MG63 (cell line): ENCODE data around the gene ADRB2. TPM values are rescaled to one million over a fixed set of nuclear protein-coding genes. Genes with fewer than 3 reads are reported as not detected.
A peak's percentile ranks its signal among the peaks of the same experiment; 100 is the strongest.
"Not testable (repeated sequence)": the region's sequence is repeated elsewhere in the genome, so short reads cannot be mapped to it uniquely, and the experiment has no call there.

Experiments used
- DNase-seq: peaks from one replicate; pipeline ENCODE4 v3.0.0-alpha.2; 2020
- H3K27me3 ChIP-seq: fragments of 250-450 bp; sonication (Bioruptor Pico); 2 replicates; pipeline ENCODE4 v1.5.1; 2020; ENCODE audit warnings: mild to moderate bottlenecking, moderate library complexity
- H3K36me3 ChIP-seq: fragments of 250-450 bp; sonication (Bioruptor Pico); 2 replicates; pipeline ENCODE4 v1.5.1; 2020; ENCODE audit warnings: mild to moderate bottlenecking, moderate library complexity
- H3K4me3 ChIP-seq: fragments of 250-450 bp; sonication (Bioruptor Pico); 2 replicates; pipeline ENCODE4 v1.5.1; 2020; ENCODE audit warnings: mild to moderate bottlenecking, moderate library complexity
- H3K9me3 ChIP-seq: fragments of 250-450 bp; sonication (Bioruptor Pico); 2 replicates; pipeline ENCODE4 v1.5.1; 2020; ENCODE audit warnings: mild to moderate bottlenecking, moderate library complexity
- total RNA-seq: library from RNA; depleted of rRNA; stranded (reverse); fragments of >200 nt; shearing (Covaris generic); gene quantifications from 2 replicates; pipeline ENCODE4 v1.2.3, GENCODE V29; 2014; ENCODE audit warnings: low replicate concordance; rRNA removed

Gene ADRB2
- total RNA-seq, 1 experiment from 2014 or later = 12.9 TPM

DNA sequence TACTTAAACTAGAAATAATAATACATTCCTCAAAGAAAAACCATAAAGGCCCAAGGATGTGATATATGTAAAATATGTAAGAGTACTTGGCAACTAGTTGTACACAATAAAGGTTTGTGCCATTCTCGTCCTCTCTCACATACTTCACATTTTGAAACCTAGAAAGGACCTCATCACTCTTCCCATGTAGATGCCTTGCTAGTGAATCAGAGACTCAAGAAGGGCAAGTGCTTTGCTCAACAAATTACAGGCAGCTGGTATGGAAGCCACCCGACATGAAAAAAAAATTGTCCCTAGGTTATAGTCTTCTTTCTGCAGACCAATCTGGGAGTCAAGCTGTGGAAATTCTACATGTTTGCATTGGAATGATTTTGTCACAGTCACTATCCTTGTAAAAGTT, 31.7 kb downstream of the ADRB2 start:
- Histone ChIP-seq H3K27me3 (no peaks in the 10 kb centered on the region), H3K4me3 (no peak overlapping the region), H3K9me3 (no peaks in the 10 kb centered on the region), H3K36me3 (no peaks in the 10 kb centered on the region; the same call in none of the 2 replicates)
- no peak for DNase-seq

DNA sequence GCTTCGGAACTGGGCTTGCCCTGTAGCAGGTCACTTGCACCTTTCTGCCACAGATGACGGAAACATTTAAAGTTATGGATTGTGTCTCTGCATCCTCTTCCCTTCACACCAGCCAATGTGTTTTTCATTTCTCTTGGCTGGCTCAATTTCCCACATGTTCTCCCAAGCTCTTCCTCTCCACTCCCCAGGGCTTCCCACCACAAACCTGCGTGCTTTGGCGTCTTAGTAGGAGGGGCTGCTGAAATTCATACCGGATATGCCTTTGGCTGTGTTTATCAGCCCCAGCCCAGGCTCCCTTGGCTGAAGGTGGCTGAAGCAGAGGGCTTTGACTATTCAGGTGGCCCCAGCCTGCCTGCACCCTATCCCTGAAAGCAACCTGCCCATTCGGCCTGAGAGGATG, 32.1 kb downstream of the ADRB2 start:
- H3K9me3 ChIP-seq = no peaks in the 10 kb centered on the region
- DNase-seq = no peak
- no peaks in the 10 kb centered on the region for H3K27me3 ChIP-seq
- no peaks in the 10 kb centered on the region; the same call in 1 of the 2 replicates for H3K36me3 ChIP-seq
- H3K4me3 ChIP-seq = no peak overlapping the region

DNA sequence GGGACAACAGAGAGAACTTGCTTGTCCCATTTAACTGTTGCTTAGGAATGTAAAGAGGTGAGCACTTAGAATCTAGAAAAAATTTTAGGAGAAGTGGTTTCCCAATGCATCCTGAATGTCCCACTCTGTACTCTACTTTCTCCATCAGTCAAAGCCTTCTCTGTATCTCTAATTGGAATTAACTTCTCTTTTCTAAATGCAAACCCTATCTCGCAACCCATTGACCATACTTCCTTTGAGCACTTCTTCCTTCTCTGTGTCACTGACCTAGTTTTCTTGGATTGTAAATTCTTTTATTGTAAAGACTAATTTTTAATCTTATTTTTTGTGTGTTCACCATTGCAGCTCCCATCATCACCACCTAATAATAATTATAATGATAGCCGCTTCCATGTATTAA, 33.3 kb downstream of the ADRB2 start:
- Histone ChIP-seq H3K9me3 (no peaks in the 10 kb centered on the region), H3K36me3 (no peaks in the 10 kb centered on the region; the same call in 1 of the 2 replicates), H3K27me3 (no peaks in the 10 kb centered on the region), H3K4me3 (no peak overlapping the region)
- DNase-seq = no peak

DNA sequence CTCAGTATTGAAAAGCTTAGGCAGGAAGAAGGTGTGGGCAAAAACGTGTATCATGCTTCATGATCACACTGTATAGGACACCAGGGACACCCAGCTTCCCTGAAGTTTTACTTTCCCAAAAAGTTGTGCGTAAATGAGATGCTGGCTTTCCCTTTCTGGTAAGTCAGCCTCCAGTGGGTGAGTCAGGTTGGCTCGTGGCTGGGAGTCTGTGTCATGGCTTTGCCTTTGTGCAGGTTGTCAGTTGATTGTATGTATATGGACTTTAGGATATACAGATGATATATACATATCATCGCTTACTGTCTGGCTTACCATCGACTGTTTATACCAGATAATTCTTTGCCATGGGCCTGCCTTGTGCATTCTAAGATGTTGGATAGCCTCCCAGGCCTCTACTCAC, 34.2 kb downstream of the ADRB2 start:
- DNase-seq = peak; percentile 44
- no peak overlapping the region for H3K4me3 ChIP-seq
- no peaks in the 10 kb centered on the region; the same call in 1 of the 2 replicates for H3K36me3 ChIP-seq
- no peaks in the 10 kb centered on the region for H3K27me3 ChIP-seq
- no peaks in the 10 kb centered on the region for H3K9me3 ChIP-seq

DNA sequence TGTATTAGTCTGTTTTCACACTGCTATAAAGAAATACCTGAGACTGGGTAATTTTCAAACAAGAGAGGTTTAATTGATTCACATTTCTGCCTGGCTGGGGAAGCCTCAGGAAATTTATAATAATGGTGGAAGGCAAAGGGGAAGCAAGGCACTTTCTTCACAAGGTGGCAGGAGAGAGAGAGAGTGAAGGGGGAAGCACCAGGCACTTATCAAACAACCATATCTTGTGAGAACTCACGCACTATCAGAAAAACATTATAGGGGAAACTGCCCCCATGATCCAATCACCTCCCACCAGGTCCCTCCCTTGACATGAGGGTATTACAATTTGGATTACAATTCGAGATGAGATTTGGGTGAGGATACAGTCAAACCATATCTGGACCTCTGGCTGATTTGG, 34.7 kb downstream of the ADRB2 start:
- H3K4me3 ChIP-seq = no peak overlapping the region
- no peaks in the 10 kb centered on the region for H3K27me3 ChIP-seq
- DNase-seq = no peak
- H3K36me3 ChIP-seq = no peaks in the 10 kb centered on the region; the same call in 1 of the 2 replicates
- no peaks in the 10 kb centered on the region for H3K9me3 ChIP-seq

DNA sequence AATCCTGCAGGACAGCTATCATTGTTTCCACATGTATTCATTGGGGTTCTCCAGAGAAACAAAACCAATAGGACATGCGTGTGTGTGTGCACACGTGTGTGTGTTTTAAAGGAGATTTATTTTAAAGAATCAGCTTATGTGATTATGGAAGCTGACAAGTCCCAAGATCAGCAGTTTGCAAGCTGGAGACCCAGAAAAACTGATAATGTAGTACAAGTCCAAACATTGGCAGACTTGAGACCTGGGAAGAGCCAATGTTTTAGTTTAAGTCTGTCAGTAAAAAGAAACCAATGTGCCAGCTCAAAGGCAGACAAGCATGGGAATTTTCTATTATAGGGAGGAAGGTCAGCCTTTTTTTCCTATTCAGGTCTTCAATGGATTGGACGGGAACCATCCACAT, 35.3 kb downstream of the ADRB2 start:
- Histone ChIP-seq H3K9me3 (no peaks in the 10 kb centered on the region), H3K4me3 (no peak overlapping the region), H3K36me3 (no peaks in the 10 kb centered on the region; the same call in 1 of the 2 replicates), H3K27me3 (no peaks in the 10 kb centered on the region)
- no peak for DNase-seq

DNA sequence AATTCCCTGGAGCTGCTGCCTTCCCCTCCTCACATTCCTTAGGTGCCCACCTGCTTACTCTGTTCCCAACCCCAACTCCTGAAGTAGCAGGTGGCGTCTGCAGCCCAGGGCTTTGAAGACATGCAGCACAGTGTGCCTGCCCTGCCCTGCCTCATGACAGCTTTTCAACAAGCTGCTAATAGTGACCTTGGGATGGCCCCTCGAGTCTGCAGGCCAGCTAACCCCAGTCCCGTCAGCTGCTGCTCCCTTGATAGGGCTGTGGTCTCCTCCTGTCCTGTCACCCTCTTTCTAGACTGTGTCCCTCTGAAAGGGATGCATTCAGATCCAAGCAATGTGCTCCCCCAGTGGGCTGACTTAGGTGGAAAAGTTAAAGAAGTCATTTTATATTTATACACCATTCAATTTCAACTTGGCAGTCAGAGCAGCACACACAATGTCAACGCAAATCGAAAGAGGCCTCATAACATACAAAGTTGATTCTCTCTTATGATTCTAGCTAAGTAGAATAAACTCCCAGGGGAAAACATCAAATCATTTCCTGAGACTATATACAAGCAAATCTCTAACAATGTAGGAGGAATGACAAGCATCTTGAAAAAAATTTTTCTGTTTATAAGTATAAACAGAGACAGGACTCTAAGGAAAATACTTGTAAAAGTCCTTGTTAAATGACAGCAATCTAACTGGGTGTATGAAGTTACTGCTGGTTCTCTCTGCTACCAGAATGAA, 37.9 kb downstream of the ADRB2 start:
- Histone ChIP-seq H3K36me3 (no peaks in the 10 kb centered on the region; the same call in 1 of the 2 replicates), H3K27me3 (no peaks in the 10 kb centered on the region), H3K4me3 (no peak overlapping the region), H3K9me3 (no peaks in the 10 kb centered on the region)
- DNase-seq = no peak

DNA sequence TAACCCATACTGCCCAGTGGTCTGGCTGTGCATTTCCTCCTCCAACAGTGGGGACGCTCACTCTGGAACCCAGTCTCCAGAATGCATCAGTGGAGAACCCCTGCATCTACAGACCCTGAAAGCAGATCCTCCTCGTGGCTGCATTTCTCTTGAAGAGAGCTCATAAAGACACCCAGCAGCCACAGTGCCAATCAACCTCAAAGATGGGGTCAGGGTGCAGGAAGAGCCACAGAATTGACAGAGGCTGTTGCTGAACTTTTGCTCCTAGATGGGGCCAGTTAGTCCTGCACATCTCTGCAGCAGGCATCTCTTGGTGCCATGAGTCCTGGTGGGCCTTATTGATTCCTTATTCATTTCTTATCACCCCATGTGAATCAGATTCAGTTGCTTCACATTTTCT, 39.6 kb downstream of the ADRB2 start:
- Histone ChIP-seq H3K27me3 (no peaks in the 10 kb centered on the region), H3K9me3 (no peaks in the 10 kb centered on the region), H3K4me3 (no peak overlapping the region), H3K36me3 (no peaks in the 10 kb centered on the region; the same call in 1 of the 2 replicates)
- DNase-seq = no peak

DNA sequence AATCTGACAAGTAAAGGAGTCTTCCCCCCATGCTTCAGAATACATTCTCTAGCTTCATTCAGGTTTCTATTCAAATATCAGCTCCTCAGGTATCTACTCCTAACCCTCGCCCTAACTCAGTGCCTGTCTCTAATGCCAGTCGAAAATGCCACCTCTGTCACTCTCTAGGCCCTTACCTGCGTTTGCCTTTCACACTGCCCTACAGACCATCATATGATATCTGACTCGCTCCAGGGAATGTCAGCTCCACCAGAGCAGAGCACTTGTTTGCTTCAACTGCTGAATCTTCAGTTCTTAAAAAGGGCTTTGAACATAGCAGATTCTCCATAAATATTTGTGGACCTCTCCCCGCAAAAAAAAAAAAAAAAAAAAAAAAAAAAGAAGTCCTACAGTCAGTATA, 46.7 kb downstream of the ADRB2 start:
- no peaks in the 10 kb centered on the region for H3K36me3 ChIP-seq
- no peaks in the 10 kb centered on the region for H3K9me3 ChIP-seq
- DNase-seq = no peak
- no peak overlapping the region for H3K4me3 ChIP-seq
- no peaks in the 10 kb centered on the region for H3K27me3 ChIP-seq

DNA sequence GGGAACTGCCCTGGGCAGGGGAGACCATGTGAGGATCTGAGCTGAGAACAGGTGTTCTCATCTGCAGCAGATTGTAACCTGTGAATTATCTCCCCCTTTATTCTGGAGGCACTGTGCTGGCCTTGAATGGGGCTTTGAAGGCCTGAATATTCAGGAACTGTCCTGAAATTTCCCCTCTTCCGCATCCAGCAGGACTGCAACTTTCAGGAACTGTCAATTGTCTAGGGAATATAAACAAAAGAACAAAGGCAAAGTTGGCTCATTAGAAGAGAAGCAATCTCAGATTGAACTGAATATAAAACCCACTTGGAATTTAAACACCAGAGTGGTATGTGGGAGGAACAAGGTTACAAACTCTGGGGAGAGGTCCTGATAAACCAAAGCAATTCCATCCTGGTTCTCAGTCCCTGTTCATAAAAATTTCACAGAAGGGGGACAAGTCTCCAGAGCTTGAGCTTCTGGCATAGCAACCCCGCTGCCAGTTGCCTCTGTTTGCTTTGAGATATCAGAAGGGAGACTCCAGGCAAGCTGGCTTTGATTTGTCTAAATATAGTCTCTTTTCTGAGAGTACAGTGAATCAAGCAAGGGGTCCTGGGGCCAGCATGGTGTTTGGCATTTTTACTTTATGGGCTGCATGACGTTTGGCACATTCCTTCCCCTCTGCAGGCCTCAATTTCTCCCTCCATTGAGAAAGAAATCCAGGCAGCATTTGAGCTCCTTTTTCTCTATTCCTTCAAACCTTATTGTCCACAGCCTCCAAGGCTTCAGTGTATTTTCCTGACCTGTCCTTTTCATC, 47.5 kb downstream of the ADRB2 start:
- H3K9me3 ChIP-seq = no peaks in the 10 kb centered on the region
- H3K4me3 ChIP-seq = no peak overlapping the region
- no peaks in the 10 kb centered on the region for H3K27me3 ChIP-seq
- H3K36me3 ChIP-seq = no peaks in the 10 kb centered on the region
- DNase-seq = no peak

DNA sequence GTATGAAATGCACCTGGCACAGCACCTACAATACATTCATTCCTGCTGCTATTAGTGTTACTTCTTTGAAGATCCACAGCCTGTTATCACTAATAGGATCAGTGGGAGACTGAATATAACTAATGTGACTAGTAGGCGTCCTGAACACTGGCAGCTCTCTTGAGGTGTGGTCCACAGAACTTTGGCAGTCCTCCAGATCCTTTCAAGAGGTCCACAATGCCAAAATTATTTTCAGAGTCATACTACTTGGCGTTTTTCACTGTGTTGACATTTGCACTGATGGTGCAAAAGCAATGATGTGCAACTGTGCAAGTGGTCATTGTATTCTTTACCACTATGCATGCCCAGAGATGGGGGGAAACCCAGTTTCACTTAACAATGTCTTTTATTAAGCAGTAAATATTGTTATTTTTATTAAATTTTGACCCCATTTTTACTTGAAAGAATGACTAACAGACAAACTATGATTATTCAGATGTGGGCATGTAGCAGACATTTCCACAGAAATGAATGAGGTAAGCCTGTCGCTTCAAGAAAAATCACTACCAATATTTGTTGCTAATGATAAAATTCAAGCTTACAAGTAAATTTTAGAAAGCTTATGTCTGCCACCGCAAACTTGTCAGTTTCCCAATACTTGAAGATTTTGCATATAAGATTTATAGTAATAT, 48.9 kb downstream of the ADRB2 start:
- Histone ChIP-seq H3K36me3 (no peaks in the 10 kb centered on the region), H3K9me3 (no peaks in the 10 kb centered on the region), H3K27me3 (no peaks in the 10 kb centered on the region), H3K4me3 (no peak overlapping the region)
- DNase-seq = no peak

DNA sequence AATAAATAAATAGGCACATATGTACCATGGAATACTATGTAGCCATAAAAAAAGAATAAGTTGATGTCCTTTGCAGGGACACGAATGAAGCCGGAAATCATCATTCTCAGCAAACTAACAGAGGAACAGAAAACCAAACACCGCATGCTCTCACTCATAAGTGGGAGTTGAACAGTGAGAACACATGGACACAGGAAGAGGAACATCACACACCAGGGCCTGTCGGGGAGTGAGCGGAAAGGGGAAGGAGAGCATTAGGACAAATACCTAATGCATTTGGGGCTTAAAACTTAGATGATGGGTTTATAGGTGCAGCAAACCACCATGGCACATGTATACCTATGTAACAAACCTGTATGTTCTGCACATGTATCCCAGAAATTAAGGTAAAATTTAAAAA, 51.0 kb downstream of the ADRB2 start:
- not testable (repeated sequence) for H3K9me3 ChIP-seq, H3K27me3 ChIP-seq, H3K4me3 ChIP-seq, H3K36me3 ChIP-seq, DNase-seq

Other genes starting within 250 kb of the ADRB2 start
- not detected in 2 replicates for gene HTR4, start 172.1 kb upstream of the ADRB2 start, total RNA-seq
- 2.9 and 8.8 TPM in 2 replicates for gene SH3TC2, start 236.5 kb downstream of the ADRB2 start, total RNA-seq